Heart left ventricle (tissue), 13 donors: ENCODE results near the gene BAIAP2.

Source experiments
- CTCF ChIP-seq, 12 donors: fragments of 200-600 bp; sonication (generic) in 4 of 12; IDR thresholded peaks; one replicate each; pipeline versions ENCODE4 v1.5.0 to v1.8.0; 2018 to 2022; ENCODE audit warnings: antibody characterized with exemption in 12 of 12, mild to moderate bottlenecking in 5 of 12
- POLR2A ChIP-seq, 2 donors: fragments of 450-650 bp; IDR thresholded peaks; one replicate each; pipeline ENCODE4 v1.6.1; 2017; ENCODE audit warnings: antibody characterized with exemption in 2 of 2, mild to moderate bottlenecking in 2 of 2, moderate library complexity in 2 of 2
- donor health status: ischemic (EF 13 %, LVEDD 7.1; RV severe dilation, severe dysfunction).
- donor health status: DM: no; HTN: yes; CAD: no.
- donor health status: DM: no; HTN: no; CAD: no.
- donor health status: ischemic (EF 25% LVEDD 6.9; RV normal size, moderate dysfunction).
- donor health status: ischemic (EF 25% LVEDD 5.7; RV mildly dilated, moderate dysfunction).
- donor health status: ischemic (EF 35%, LVEDD 5.7; RV mildly dilated, moderate dysfunction).
- donor health status: nonischemic (EF 11% LVEDD 7.7; RV severe dilation, severe dysfunction).
- donor health status: DM: yes; HTN: yes; CAD: no.
- donor health status: PGD.
- donor health status: ischemic (EF 29% LVEDD 5.4; RV normal size, mild dysfunction).
- donor health status: nonischemic (EF 23%, LVEDD 6.1; RV moderate dilation, normal function).

GRCh38 chr17:81043725-81044427 lies 8.9 kb downstream of the BAIAP2 start:
- TF ChIP-seq CTCF (IDR thresholded peaks at IDR 0.05) (no peak), POLR2A (IDR thresholded peaks at IDR 0.05) (no peak)
